GM19455 (cell line): ENCODE measurements around the gene RTN4IP1.
A peak's percentile ranks its signal among the peaks of the same experiment; 100 is the strongest.

Source experiments
- ATAC-seq: cut with Tn5 transposase; IDR thresholded peaks from one replicate; pipeline ENCODE4 v1.9.1; 2021; ENCODE audit not compliant: unreplicated experiment

Gene RTN4IP1

DNA sequence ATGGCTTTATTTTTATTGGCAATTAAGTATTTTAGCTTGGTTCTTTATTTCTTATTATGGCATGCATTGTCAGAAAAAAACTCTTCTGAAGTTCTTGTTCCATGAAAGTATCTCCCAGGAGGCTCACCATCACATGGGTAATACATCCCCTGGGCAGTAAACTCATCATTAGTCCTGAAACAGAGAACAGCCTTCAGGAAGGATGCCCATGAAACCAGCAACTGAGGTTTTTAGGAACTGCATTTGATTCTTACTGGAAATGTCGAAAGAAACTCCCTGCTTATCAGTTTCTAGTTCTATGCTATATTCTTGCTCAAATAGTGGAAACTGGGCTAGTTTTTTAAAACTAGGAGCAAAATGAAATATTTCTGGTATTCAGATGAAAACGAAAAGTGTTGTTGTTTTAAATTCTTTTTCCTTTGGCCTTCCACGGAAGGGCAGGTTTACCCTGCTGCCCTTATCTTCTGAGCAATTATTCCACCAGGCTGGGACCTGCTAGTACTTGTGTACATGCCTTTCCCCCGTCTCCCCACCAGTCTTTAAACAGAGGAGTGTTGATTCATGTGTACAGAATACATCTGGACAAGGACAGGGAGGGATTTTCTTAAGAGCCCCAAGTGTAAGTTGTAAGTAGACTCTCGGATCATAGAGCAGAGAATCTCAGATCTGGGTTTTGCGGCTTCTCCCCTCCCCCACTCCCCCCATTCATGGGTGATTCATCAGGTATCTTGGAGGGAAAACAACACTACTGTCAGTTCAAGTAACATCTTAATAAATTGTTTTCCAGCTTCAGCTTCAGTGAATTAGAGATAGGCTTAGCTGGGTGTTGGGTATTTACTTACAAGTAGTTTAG, 81.5 kb downstream of the RTN4IP1 start:
- no peak for ATAC-seq

DNA sequence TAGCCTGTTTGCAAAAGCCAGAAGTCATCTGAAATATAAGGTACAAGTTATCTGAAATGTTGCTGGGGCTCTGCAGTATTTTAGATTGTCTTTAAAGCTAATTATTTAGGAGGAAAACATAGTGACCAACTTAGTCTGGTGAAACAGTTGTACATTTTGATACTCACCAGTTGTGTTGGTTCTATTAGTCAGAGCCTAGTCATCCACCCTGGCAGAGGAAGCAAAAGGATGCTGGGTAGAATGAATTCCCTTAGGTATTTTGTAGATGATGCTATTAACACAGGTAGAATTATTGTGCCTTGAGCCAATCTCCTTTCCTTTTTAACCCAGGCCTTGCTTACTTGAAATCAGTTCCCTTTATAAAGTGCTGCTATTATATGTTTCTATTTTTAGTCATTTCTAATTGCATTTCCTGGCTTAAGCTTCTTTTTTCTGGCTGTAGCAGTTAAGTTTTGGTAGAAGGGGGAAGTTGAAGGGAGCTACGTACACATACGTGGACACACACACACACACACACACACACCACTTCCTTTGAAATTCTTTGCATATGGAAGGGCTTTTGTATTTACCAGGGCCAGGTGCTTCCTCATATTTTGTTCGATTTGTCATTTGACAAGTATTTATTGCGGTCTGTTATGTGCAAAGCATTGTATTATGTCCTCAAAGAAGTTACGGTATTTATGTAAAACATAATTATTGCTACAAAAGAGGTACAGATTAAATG, 82.4 kb downstream of the RTN4IP1 start:
- no peak for ATAC-seq

DNA sequence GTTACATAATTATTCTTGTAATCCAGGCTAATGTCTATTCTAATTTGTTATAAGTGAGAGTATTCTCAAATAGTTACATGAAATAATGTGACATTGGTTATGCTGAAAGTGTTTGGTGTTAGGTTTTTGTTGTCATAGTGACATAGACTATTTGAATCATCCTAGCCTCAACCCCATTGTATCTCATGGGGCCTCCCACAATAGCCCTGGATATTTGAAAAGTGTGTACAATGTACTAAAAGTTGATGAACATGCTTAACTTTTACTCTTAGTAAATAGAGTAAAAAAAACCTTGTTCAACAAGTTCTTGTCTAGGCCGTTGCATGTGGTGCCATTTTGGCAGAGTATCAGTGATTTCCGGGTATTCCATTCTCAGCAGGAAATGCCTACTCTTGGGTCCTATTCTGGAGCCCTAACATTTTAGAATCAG, 83.0 kb downstream of the RTN4IP1 start:
- ATAC-seq = no peak

DNA sequence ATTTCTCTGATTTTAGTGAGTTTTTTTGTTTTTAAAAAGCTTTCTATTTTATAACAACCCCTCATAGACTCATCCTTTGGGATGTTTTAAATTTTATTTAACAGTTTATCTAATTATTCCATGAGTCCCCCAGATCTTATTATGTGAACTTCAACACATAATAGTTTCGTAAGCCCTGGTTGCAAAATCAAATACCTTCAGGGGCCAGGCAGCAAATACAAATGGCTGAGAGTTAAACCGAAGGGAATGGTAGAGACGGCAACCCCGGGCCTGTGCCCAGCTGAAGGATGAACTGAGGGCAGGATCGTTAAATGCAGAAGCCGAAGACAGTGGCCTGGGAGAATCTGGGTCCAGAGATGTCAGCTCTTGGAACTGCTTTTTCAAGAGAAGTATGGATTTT, 88.4 kb downstream of the RTN4IP1 start:
- ATAC-seq = no peak

DNA sequence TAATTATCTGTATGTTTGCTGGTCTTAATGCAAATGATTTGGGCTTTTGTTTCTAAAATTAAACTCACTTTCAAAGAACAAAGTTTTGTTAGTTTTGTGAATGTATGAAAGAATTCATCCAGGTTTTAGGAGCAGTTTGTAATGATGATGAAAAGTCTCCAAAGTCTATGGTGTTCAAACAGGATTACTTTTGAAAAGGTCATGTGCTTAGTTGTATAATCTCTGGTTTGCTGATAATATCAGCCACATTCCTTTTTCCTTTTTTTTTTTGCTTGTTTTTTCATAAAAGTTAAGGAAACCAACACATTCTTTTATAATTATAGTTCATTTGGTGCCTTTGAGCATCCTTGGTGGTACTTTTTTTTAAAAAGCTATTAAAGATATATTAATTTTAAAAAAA, 88.9 kb downstream of the RTN4IP1 start:
- no peak for ATAC-seq

DNA sequence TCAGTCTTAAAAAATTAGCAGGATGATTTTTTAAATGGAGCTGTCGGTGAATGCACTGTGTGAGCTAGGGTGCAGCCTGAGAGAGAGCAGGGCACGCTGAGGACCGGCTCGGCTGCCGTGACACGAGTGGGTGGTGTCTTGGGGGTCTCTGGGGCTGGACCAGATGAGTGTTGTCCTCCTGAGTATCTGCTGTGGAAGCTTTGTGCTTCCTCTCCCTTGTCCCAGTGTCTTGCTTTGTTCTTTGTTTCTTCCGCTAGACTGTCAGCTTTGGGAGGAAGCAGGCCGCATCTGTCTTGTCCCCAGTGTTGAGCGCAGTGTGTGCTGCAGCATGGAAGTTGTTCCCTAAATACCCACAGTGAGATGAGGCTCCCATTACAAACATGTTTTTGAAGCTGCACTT, 89.4 kb downstream of the RTN4IP1 start:
- ATAC-seq = no peak

DNA sequence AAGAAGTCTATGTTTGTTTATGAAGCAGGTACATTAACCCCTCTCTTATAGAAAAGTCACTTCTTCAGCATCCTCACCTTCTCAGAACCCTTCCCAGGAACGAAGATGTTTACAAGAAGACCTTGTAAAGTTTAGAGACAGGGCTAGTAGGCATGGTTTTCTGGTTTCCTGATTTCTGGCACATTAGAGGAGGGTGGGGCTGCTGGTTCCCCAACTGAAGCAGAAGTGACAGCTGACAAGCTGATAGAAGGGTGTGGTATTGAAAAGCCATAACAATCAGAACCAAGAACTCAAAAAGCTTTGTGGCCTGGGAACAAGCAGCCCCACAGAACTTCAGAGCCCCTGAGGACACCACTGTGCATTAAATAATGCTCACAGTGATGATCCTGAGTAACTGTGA, 91.2 kb downstream of the RTN4IP1 start:
- ATAC-seq = no peak

DNA sequence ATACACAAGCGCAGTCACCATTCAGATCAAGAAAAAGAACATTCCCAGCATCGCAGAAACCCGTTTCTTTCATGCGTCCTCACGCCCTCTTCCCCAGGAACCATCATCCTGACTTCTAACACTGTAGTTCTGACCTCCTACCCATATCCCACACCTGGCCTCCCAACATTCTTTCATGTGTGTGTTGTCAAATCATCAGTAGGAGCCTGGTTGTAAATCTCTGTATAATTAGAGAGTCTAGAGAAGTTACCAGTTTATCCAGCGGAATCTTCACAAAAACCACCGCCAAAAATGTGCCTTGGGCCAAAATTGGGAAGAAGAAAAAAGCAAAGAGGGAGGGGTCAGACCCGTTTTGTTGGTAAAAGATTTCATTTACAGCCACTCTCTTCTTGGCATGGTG, 91.6 kb downstream of the RTN4IP1 start:
- ATAC-seq = no peak

DNA sequence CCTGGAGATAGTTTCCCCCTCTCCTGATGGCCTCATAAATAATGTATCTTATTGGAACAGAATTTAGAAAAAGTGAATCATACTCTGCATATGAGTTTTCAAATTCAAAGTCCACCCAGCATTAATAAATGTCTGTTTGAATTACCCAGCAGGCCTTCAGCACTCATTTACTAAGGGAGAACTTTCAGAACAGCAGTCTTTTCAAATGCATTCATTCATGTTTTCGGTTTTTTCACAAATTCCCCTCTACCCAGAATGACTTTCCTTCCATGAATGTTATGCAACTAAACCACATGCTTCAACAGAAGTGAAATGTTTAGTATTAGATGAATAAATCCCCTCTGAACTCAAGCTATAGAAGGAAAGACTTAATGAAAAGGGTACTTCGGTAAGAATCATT, 92.4 kb downstream of the RTN4IP1 start:
- ATAC-seq = no peak

DNA sequence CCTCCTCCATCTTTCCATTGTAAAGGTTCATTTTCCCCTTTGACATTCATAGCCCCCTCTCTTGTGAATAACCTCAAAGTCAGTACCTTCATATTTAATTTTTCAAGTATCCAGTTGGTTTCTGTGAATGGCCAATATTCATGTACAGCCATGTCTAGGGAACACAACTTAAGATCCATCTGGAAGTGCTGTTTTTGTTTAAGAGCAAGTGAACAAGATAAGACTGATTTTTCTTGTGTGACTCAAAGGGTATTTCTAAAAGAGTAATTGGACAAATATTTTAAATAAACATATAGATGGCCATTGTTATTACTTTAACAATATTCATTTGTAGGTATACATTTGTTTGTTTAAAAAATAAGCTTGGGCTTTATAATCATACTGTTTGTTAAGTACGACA, 92.9 kb downstream of the RTN4IP1 start:
- no peak for ATAC-seq

DNA sequence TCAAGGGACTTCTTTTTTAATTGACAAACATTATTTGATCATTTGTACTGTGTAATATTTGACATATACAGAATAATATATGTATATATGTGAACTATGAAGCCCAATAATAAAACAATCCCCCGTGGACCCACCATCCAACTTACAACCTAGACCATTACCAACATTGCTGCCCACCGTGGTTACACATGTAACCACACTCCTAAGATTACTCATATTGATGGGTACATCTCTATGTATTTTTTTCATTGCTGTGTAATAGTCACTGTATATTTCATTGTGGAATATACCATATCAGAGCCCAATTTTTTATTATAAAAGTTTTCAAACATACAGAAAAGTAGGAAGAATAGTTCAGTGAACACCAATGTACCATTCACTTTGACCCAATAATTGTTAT, 94.3 kb downstream of the RTN4IP1 start:
- no peak for ATAC-seq

DNA sequence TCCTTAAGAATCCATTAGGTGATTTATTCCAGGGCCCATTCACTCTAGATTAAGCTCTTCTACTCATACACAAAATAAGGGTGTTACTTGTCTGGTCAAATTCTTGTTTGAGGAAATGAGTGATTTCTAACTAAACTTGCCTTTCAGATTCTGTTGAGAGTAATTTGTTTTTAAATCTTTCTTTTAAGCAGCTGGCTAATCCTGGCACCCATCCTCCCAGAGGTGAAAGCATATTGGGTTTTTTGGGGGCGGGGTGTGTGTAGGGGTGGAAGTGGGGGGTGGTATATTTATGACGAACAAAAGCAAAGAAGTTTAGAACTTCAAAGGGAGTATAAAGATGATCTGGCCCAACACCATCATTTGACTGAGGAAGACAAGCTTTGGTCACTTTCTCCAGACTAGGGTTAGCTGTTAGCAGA, 94.7 kb downstream of the RTN4IP1 start:
- ATAC-seq = no peak

DNA sequence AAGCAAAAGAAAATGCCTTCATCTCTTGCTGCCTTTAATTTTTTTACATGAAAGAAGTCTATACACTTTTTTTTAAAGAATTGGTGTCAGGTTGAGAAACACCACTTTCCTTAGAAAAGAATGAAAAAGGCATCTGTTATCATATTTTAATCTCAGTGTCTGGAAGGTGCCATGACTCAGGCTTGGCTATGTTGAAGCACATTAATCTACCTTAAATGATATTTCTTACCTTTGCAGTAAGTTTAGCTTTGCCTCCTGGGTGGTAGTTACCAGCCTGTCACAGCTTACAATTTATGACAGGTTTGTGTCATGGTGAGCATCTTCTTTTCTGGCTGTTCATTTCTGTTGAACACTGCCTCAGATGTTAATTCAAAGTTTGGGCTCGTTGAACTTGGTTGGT, 95.3 kb downstream of the RTN4IP1 start:
- ATAC-seq = no peak

DNA sequence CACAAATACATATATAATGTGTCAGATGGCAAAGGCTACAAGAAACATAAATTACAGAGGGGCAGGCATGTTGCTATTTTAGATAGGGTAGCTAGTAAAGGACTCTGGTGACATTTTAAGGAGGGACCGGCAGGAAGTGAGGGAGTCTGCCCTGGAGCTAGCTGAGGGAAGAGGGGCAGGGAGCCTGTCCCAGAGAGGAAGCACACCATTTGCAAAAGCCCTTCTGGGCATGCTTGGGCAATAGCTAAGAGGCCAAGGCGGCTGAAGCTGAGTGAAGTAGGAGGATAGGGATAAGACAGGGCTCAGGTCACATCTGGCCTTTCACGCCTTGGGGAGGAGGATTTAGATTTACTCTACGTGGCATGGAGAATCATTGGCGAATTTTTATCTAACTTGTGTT, 96.2 kb downstream of the RTN4IP1 start:
- no peak for ATAC-seq

DNA sequence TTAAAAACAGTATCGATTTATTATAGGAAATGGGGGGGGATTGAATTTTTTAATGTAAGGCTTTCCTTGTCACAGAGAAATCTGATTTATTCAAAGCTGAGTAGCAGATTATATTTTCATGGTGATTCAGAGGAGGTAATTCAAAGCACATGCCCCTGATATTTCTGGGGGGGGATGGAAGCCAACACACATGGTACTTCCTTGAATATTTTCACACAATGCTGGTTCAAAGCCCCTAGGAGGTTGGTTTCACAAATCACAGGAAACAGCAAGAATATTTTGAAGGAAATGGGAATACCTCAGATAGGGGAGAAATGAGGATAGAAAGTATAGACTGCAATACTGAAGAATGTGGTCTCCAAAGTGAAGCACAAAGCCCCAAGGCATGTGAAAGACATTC, 98.8 kb downstream of the RTN4IP1 start:
- no peak for ATAC-seq

DNA sequence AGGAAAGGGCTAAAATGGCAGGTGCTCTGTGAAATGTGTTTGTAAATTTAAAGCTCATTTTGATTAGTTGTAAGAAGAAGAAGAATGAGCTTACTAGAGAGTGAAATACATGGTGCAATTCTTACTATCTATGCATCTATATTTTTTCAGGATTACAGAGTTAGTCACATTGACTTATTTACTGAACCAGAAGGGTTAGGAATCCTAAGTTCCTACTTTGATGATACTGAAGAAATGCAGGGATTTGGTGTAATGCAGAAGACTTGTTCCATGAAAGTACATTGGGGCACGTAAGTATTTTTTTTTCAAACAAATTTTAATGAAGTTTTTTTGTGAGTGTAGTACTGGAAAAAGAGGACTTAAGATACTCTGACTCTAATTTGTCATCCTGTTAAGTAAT, 99.3 kb downstream of the RTN4IP1 start:
- no peak for ATAC-seq

DNA sequence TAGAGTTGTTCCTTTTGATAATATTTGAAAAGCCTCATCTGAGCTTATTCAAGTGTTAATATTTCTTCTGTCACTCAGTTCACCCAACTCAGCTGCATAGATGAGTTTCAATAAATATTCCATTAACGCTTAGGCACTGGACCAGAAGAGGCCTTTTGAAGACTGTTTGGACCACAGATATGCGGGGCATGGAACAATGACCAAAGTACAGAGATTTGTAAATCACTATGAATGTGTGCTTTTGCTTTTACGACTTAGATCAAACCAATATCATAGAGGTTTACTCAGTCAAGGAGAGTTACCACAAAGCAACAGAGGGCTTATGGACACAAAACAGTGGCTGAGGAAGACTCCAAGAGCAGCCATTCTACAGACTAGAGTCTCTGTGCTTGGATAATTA, 99.9 kb downstream of the RTN4IP1 start:
- ATAC-seq = no peak

DNA sequence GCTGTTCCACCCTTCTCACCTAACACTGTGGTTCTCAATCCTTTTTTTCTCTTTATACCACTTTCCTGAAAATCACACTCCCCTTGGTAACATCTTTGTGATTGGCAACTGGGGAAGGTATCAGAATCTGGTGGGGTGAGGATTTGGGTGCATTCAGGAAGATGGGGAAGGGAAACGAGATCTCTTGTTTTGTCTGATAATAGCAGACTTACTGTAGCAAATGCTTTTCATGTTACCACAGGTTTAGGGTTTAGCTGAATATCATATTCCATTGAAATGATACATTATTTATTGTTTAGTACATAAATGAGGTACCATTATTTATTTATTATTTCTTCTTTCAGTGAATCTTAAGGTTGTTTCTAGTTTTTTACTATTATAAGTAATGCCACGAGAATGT, 100.8 kb downstream of the RTN4IP1 start:
- ATAC-seq = no peak

DNA sequence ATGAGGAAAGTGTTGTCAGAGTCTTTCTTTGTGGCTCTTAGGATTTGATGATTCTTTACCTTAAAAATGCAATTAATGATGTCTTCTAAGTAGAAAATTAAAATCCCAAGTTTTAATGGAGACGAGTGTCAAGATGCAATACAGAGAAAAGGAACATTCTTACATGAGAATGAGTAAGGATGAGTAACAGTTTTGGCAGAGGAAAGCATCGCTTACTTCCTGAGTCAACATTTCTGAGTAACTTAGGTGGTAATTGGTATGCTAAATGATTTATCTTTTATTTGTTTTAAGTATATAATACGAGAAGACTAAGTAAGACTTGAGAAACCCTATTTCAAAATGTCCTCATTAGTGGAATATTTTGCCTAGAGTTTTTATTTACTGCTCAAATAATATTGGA, 101.3 kb downstream of the RTN4IP1 start:
- no peak for ATAC-seq

DNA sequence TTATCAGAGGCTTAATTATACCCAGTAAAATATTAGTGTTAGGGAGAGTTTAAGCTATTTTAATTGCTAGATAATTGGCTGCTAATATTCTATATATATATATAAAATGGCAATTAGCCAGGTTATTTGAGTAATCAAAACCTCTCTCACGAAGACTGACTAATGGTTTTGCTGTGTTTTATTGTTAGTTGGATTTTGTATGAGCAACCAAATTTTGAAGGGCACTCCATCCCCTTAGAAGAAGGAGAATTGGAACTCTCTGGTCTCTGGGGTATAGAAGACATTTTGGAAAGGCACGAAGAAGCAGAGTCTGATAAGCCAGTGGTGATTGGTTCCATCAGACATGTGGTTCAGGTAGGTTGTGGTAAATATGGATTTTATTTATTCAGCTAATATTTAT, 102.2 kb downstream of the RTN4IP1 start:
- ATAC-seq = no peak

DNA sequence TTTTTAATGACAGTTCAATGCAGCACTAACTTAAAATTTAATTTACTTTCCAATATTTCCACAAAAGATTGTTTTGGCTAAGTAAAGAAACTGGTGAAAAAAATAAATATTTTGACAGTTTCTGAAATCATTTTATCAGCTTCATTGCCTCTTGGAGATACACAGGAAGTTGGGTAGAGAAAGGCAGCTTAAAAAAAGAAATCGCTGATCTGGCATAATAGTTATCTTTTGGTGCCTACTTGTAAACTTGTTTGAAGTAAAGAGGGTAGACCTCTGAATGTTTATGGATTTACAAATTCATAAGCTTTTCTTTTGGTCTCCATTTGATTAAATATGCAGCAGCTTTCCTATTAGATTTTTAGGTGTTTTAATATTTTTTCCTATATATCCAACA, 103.4 kb downstream of the RTN4IP1 start:
- ATAC-seq = no peak

DNA sequence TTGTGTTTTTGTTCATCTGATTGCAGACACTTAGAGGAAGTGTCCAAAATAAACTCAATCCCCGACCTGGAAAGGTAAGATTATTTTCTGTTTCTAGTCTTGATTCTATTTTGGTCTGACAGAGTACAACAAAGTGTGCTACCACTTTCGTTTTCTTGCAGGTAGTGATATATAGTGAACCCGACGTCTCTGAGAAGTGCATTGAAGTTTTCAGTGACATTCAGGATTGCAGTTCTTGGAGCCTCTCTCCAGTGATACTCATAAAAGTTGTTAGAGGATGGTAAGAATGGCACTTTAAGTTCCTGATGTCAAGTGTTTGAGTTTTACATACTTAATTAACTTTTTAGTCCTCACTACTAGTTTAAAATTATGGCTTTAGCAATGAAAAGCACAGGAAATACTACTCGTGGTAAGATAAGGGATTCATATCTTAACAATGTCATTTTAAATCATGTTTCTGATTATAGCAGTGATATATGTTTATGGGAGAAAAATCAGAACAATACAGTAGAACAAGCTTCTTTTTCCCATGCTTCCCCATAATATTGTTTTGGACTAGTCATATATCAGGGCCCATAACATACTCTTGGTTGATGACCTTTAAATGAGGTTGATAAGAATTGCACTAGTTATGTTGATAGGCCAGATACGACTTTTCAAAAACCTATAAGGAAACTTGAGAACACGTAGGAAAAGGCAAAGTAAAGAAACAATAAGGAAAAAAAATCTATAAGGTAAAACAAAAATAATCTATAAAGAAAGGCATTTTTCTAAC, 104.0 kb downstream of the RTN4IP1 start:
- ATAC-seq = peak; percentile 45
